GM23338 (cell line): ENCODE measurements around the gene SPOUT1. TPM values are rescaled to one million over a fixed set of nuclear protein-coding genes. Genes with fewer than 3 reads are reported as not detected.
"Not testable (repeated sequence)": the region's sequence is repeated elsewhere in the genome, so short reads cannot be mapped to it uniquely, and the experiment has no call there.

ENCODE experiments used
- ATAC-seq: fragments of 200-7000 bp; cut with Tn5 transposase; 3 replicates; pipeline ENCODE4 v1.9.1; 2020
- DNase-seq: peaks from one replicate; pipeline ENCODE4 v3.0.0-alpha.2; 2015; ENCODE audit warnings: low spot score
- H2AFZ ChIP-seq: fragments of 200-600 bp; sonication (generic); 2 replicates; pipeline ENCODE4 v1.8.0; 2016; ENCODE audit warnings: antibody characterized with exemption, mild to moderate bottlenecking, moderate library complexity
- H3F3A ChIP-seq: fragments of 200-600 bp; sonication (generic); replicated peaks from 2 replicates; pipeline ENCODE4 v1.8.0; 2017; ENCODE audit warnings: antibody characterized with exemption, mixed run types, low read depth
- H3K27ac ChIP-seq: fragments of 200-600 bp; sonication (generic); 2 replicates; pipeline ENCODE4 v1.6.1; 2016; ENCODE audit warnings: low read depth
- H3K27me3 ChIP-seq: fragments of 200-600 bp; sonication (generic); 2 replicates; pipeline ENCODE4 v1.8.0; 2016; ENCODE audit warnings: mild to moderate bottlenecking, mixed run types, moderate library complexity; ENCODE audit not compliant: insufficient read depth
- H3K36me3 ChIP-seq: fragments of 200-600 bp; sonication (generic); 2 replicates; pipeline ENCODE4 v1.8.0; 2016; ENCODE audit warnings: mild to moderate bottlenecking; ENCODE audit not compliant: insufficient read depth
- H3K4me1 ChIP-seq: fragments of 200-600 bp; sonication (generic); 2 replicates; pipeline ENCODE4 v1.8.0; 2016; ENCODE audit warnings: mild to moderate bottlenecking, moderate library complexity; ENCODE audit not compliant: insufficient read depth
- H3K4me2 ChIP-seq: fragments of 200-600 bp; sonication (generic); 2 replicates; pipeline ENCODE4 v1.7.1; 2017; ENCODE audit warnings: mixed run types
- H3K4me3 ChIP-seq: fragments of 200-600 bp; sonication (generic); 2 replicates; pipeline ENCODE4 v1.6.1; 2016; ENCODE audit warnings: mixed run types
- H3K79me2 ChIP-seq: fragments of 200-600 bp; sonication (generic); replicated peaks from 2 replicates; pipeline ENCODE4 v1.8.0; 2017; ENCODE audit warnings: mild to moderate bottlenecking; ENCODE audit not compliant: insufficient read depth
- H3K9me2 ChIP-seq: fragments of 200-600 bp; sonication (generic); 2 replicates; pipeline ENCODE4 v1.8.0; 2017; ENCODE audit not compliant: insufficient read depth
- H4K20me1 ChIP-seq: fragments of 200-600 bp; sonication (generic); replicated peaks from 2 replicates; pipeline ENCODE4 v1.8.0; 2017; ENCODE audit warnings: mild to moderate bottlenecking; ENCODE audit not compliant: insufficient read depth
- H3K27ac Mint-ChIP-seq: 2 replicates; pipeline ENCODE4 v1.8.0; 2020; ENCODE audit warnings: inconsistent platforms, mild to moderate bottlenecking, moderate library complexity, mixed read lengths
- H3K27me3 Mint-ChIP-seq: 3 replicates; pipeline ENCODE4 v1.8.0; 2022; ENCODE audit warnings: low read depth, mild to moderate bottlenecking, moderate library complexity, mixed read lengths, inconsistent platforms; ENCODE audit not compliant: insufficient read depth, poor library complexity
- H3K36me3 Mint-ChIP-seq: 3 replicates; pipeline ENCODE4 v1.8.0; 2021; ENCODE audit warnings: low read depth, mild to moderate bottlenecking, inconsistent platforms, moderate library complexity, mixed read lengths
- H3K4me1 Mint-ChIP-seq: 3 replicates; pipeline ENCODE4 v1.8.0; 2020; ENCODE audit warnings: mild to moderate bottlenecking, inconsistent platforms, mixed read lengths
- H3K4me3 Mint-ChIP-seq: 3 replicates; pipeline ENCODE4 v1.8.0; 2021; ENCODE audit warnings: moderate library complexity, mild to moderate bottlenecking, inconsistent platforms, mixed read lengths
- H3K9me3 Mint-ChIP-seq: 3 replicates; pipeline ENCODE4 v1.8.0; 2020; ENCODE audit warnings: moderate library complexity, mild to moderate bottlenecking, inconsistent platforms, mixed read lengths
- CTCF ChIP-seq, 2 experiments: fragments of 200-600 bp in 1 of 2; sonication (generic) in 1 of 2; conservative IDR thresholded peaks; 2 replicates each; pipeline versions ENCODE4 v1.5.1 to v1.6.1; 2016 to 2017; ENCODE audit warnings: antibody characterized with exemption in 2 of 2, low read depth in 2 of 2, mild to moderate bottlenecking in 2 of 2, moderate library complexity in 1 of 2
- polyA plus RNA-seq: library from polyadenylated mRNA; unstranded; fragments of >200 nt; fragmentation: Nextera tagmentation; extraction: Ambion mirVana; gene quantifications from 2 replicates; pipeline ENCODE4 v1.2.1, GENCODE V29; 2016
- total RNA-seq: library from RNA; depleted of rRNA; stranded (reverse); fragments of >200 nt; shearing (Covaris generic); gene quantifications from 2 replicates; pipeline ENCODE4 v1.2.3, GENCODE V29; 2014

Gene SPOUT1
- total and polyA plus RNA-seq, 2 experiments from 2014 or later = 28.5 to 50.9 TPM

- H3K9me2 ChIP-seq = not testable (repeated sequence)
Observed at GRCh38 chr9:128854454-128854853, 24.9 kb upstream of the SPOUT1 start.

GRCh38 chr9:128852646-128853045, 23.1 kb upstream of the SPOUT1 start:
- not testable (repeated sequence) for H3K4me1 Mint-ChIP-seq, H3K27me3 Mint-ChIP-seq, H3K4me1 ChIP-seq, H4K20me1 ChIP-seq, H3F3A ChIP-seq, DNase-seq, H3K4me2 ChIP-seq, H2AFZ ChIP-seq, H3K27ac Mint-ChIP-seq, H3K27me3 ChIP-seq, H3K27ac ChIP-seq, H3K4me3 Mint-ChIP-seq, H3K9me2 ChIP-seq, H3K36me3 ChIP-seq, H3K79me2 ChIP-seq, ATAC-seq, H3K4me3 ChIP-seq
- Mint-ChIP-seq H3K9me3 (peaks cover 25% of the 10 kb centered on the region), H3K36me3 (peaks cover 30% of the 10 kb centered on the region)

More at GRCh38 chr9:128854454-128854853, 24.9 kb upstream of the SPOUT1 start:
- H3K27ac Mint-ChIP-seq, H3K36me3 ChIP-seq, H3K27ac ChIP-seq, H3K27me3 Mint-ChIP-seq, H3K4me3 Mint-ChIP-seq, H2AFZ ChIP-seq, H3K4me1 ChIP-seq, DNase-seq, H3K4me3 ChIP-seq, ATAC-seq, H3K4me1 Mint-ChIP-seq, H3K4me2 ChIP-seq, H3F3A ChIP-seq, H3K79me2 ChIP-seq, H4K20me1 ChIP-seq, H3K27me3 ChIP-seq: not testable (repeated sequence)
- Mint-ChIP-seq H3K9me3 (peaks cover 17% of the 10 kb centered on the region), H3K36me3 (peaks cover 23% of the 10 kb centered on the region)

- not testable (repeated sequence) for H3K4me2 ChIP-seq, H3F3A ChIP-seq, H3K4me1 Mint-ChIP-seq, H3K4me3 Mint-ChIP-seq, H2AFZ ChIP-seq, H3K27ac ChIP-seq, H3K4me1 ChIP-seq, H3K27ac Mint-ChIP-seq, H3K27me3 Mint-ChIP-seq, H4K20me1 ChIP-seq, H3K36me3 ChIP-seq, H3K27me3 ChIP-seq, H3K4me3 ChIP-seq, H3K79me2 ChIP-seq, H3K9me2 ChIP-seq
- DNase-seq (peak; percentile 74), ATAC-seq (peak; percentile 70)
- Mint-ChIP-seq H3K9me3 (peaks cover 28% of the 10 kb centered on the region), H3K36me3 (peaks cover 33% of the 10 kb centered on the region)
- peak; percentile 59 to 69 for TF ChIP-seq CTCF (conservative IDR thresholded peaks at IDR 0.05; ENCODE audit: low read depth in 2 of 2)
Observed at GRCh38 chr9:128851779-128852600, 22.4 kb upstream of the SPOUT1 start.

GRCh38 chr9:128851024-128851423, 21.4 kb upstream of the SPOUT1 start:
- Mint-ChIP-seq H3K36me3 (peaks cover 33% of the 10 kb centered on the region), H3K9me3 (peaks cover 28% of the 10 kb centered on the region)
- H3K36me3 ChIP-seq, H3K4me1 Mint-ChIP-seq, ATAC-seq, DNase-seq, H3K4me3 ChIP-seq, H2AFZ ChIP-seq, H3F3A ChIP-seq, H3K4me3 Mint-ChIP-seq, H3K79me2 ChIP-seq, H3K27ac ChIP-seq, H3K27me3 ChIP-seq, H3K27ac Mint-ChIP-seq, H3K4me2 ChIP-seq, H3K4me1 ChIP-seq, H3K9me2 ChIP-seq, H4K20me1 ChIP-seq, H3K27me3 Mint-ChIP-seq: not testable (repeated sequence)
